Loucy (cell line): Measurements from ENCODE around the gene SLC7A4.

Source experiments
- EZH2phosphoT487 ChIP-seq: fragments of 200-600 bp; IDR thresholded peaks from 2 replicates; pipeline ENCODE4 v1.6.1; 2018; ENCODE audit warnings: antibody characterized with exemption, mild to moderate bottlenecking, moderate library complexity, borderline replicate concordance
- TF ChIP-seq, protein P1 (sequence below): fragments of 200-600 bp; sonication (generic); conservative IDR thresholded peaks from 2 replicates; pipeline ENCODE4 v1.5.1; 2014; ENCODE audit warnings: mild to moderate bottlenecking, antibody characterized with exemption, low read length

DNA sequence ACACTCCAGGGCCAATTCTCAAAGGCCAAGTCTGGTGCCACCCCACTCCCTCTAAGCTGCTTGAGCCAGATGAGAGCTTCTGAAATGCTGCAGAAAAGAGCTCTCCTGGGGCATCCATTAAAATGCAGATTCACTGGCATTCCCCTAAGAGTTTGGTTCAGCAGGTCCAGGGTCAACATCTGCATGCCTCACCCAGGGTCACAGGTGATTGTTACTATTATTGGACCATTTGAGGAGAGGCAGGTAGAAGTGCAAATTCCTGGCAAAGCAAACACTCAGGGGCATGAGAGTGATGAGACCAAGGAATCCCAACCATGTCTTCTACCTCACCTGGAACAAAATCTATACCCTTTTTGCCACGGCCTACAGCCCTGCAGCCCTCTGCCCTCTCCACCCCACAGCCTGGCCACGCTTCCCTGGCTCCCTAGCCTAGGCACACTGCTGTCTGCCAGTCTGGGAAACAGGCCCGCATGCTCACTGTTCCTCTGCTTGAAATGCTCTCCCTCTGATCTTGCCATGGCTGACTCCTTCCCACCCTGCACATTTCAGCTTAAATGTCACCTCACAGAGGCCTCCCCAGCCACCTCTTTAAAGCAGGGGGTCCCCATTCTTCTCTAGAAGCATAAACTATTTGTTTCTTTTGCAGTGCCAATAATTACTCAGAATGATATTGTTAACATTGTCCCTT lies 21.8 kb downstream of the SLC7A4 start:
- TF ChIP-seq, protein P1, sequence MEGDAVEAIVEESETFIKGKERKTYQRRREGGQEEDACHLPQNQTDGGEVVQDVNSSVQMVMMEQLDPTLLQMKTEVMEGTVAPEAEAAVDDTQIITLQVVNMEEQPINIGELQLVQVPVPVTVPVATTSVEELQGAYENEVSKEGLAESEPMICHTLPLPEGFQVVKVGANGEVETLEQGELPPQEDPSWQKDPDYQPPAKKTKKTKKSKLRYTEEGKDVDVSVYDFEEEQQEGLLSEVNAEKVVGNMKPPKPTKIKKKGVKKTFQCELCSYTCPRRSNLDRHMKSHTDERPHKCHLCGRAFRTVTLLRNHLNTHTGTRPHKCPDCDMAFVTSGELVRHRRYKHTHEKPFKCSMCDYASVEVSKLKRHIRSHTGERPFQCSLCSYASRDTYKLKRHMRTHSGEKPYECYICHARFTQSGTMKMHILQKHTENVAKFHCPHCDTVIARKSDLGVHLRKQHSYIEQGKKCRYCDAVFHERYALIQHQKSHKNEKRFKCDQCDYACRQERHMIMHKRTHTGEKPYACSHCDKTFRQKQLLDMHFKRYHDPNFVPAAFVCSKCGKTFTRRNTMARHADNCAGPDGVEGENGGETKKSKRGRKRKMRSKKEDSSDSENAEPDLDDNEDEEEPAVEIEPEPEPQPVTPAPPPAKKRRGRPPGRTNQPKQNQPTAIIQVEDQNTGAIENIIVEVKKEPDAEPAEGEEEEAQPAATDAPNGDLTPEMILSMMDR = no peak
- TF ChIP-seq EZH2phosphoT487 = no peak
